Epithelial cell of esophagus (primary cell): ENCODE results near the gene SHISA4.

Experiments used
- DNase-seq: peaks from one replicate; pipeline ENCODE4 v3.0.0; 2010; ENCODE audit warnings: low read depth
- H3K4me3 ChIP-seq: 2 replicates; pipeline ENCODE4 v1.5.1; 2011; ENCODE audit warnings: mild to moderate bottlenecking, low read length, control low read depth
- CTCF ChIP-seq: IDR thresholded peaks from 2 replicates; pipeline ENCODE4 v1.5.1; 2011; ENCODE audit warnings: low read depth, mild to moderate bottlenecking, low read length, control low read depth, inconsistent platforms; ENCODE audit not compliant: insufficient read depth; ENCODE audit errors: missing control alignments

The SHISA4 gene

GRCh38 chr1:201861448-201861847, 27.2 kb upstream of the SHISA4 start:
- no peak for TF ChIP-seq CTCF
- no peak for DNase-seq

GRCh38 chr1:201870397-201870796, 18.3 kb upstream of the SHISA4 start:
- no peak for DNase-seq
- TF ChIP-seq CTCF = no peak
- no peak overlapping the region for H3K4me3 ChIP-seq

More at GRCh38 chr1:201861448-201861847, 27.2 kb upstream of the SHISA4 start:
- H3K4me3 ChIP-seq = no peak overlapping the region

DNA sequence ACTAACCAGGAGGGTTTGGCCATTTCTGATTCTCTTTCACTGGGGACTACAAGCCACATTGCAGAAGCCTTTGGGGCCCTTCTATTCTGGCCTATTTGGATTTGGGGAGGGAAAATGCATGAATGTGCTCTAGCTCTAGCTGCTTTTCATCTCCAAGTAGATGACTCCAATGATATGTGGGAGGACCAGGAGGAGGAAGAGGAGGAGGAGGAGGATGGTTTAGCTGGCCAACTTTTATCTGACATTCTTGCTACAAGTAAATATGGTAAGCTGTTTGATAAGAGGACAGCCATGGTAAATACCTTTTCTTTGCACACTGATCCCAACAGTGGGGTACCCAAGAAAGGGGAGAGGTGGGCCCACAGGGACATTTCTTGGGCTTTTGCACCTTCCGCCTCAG, 14.0 kb upstream of the SHISA4 start:
- no peak for DNase-seq
- no peak overlapping the region for H3K4me3 ChIP-seq
- TF ChIP-seq CTCF = no peak

GRCh38 chr1:201876148-201876818, 12.4 kb upstream of the SHISA4 start:
- peak; percentile 39 for TF ChIP-seq CTCF
- DNase-seq = peak; percentile 29
- H3K4me3 ChIP-seq = no peak overlapping the region

GRCh38 chr1:201877877-201878401, 10.8 kb upstream of the SHISA4 start:
- TF ChIP-seq CTCF = peak; percentile 73
- H3K4me3 ChIP-seq = no peak overlapping the region
- DNase-seq = peak; percentile 63

DNA sequence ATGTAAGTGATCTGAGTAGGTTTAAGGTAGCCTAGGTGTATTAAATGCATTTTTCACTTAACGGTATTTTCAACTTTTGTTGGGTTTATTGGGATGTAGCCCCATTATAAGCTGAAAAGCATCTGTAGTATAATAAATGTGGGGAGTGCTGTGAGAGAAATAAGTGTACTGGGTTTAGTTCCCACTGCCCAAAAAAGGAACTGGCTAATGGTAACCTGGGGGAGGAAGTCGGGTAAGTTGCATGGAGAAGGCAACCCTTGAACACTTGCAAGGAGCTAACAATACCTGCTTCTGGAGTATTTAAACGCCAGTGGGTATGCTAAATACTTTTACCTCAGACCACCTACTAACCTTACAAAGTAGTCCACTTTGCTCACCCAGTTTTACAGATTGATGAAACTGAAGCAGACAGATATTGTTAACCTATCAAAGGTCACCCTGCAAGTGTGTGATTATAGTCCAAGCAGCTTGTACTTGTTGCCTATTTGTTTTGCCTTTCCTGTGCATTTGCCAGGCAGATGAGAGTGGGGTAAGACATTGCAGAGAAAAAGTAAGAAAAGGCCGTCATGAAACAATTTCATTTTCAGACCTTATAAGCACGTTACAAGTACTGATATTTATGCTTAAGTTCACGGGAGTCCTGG, 7.6 kb upstream of the SHISA4 start:
- no peak overlapping the region for H3K4me3 ChIP-seq
- DNase-seq = no peak
- TF ChIP-seq CTCF = no peak

- no peak for TF ChIP-seq CTCF
- no peak overlapping the region for H3K4me3 ChIP-seq
- DNase-seq = no peak
These were observed 7.1 kb upstream of the SHISA4 start for GRCh38 chr1:201881617-201882016.
